Gastroesophageal sphincter (tissue), 3 donors: Measurements from ENCODE around the gene GNG14.

Source experiments
- CTCF ChIP-seq, 4 experiments: fragments of 200-600 bp in 2 of 4; fragments of 450-650 bp in 2 of 4; sonication (generic) in 1 of 4; IDR thresholded peaks; one replicate each; pipeline ENCODE4 v1.5.1; 2017 to 2019; ENCODE audit warnings: antibody characterized with exemption in 4 of 4, mild to moderate bottlenecking in 2 of 4, moderate library complexity in 2 of 4
- POLR2A ChIP-seq, 2 donors: fragments of 450-650 bp; IDR thresholded peaks; one replicate each; pipeline ENCODE4 v1.6.1; 2017; ENCODE audit warnings: antibody characterized with exemption in 2 of 2, mild to moderate bottlenecking in 2 of 2, moderate library complexity in 1 of 2
- POLR2AphosphoS5 ChIP-seq: sonication (generic); formaldehyde crosslinking; IDR thresholded peaks from one replicate; pipeline ENCODE4 v1.6.1; 2017; ENCODE audit warnings: antibody characterized with exemption

- no peak for TF ChIP-seq POLR2AphosphoS5
- TF ChIP-seq CTCF (IDR thresholded peaks at IDR 0.05), result no peak
- TF ChIP-seq POLR2A (IDR thresholded peaks at IDR 0.05), result no peak
These were observed 7.7 kb downstream of the GNG14 start for GRCh38 chr19:12695514-12695913.
